ENCODE data around the gene CAMK2N1.

DNA sequence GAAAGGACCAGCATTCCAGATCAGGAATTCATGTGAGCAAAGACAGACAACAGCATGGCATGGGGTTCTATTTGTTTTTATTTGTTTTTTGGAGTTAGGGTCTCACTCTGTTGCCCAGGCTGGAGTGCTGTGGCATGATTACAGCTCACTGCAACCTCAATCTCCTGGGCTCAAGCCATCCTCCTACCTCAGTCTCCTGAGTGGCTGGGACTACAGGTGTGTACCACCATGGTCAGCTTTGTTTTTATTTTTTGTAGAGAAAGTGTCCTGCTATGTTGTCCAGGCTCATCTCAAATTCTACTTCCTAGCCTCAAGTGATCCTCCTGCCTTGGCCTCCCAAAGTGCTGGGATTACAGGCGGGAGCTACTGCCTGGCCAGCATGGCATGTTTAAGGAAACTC is 9.7 kb upstream of the CAMK2N1 start:
- no peak for TF ChIP-seq CTCF (IDR thresholded peaks at IDR 0.05)
- no peak for TF ChIP-seq HDAC2 (IDR thresholded peaks at IDR 0.05)
- TF ChIP-seq EP300 (IDR thresholded peaks at IDR 0.05): no peak
- TF ChIP-seq, protein P1, sequence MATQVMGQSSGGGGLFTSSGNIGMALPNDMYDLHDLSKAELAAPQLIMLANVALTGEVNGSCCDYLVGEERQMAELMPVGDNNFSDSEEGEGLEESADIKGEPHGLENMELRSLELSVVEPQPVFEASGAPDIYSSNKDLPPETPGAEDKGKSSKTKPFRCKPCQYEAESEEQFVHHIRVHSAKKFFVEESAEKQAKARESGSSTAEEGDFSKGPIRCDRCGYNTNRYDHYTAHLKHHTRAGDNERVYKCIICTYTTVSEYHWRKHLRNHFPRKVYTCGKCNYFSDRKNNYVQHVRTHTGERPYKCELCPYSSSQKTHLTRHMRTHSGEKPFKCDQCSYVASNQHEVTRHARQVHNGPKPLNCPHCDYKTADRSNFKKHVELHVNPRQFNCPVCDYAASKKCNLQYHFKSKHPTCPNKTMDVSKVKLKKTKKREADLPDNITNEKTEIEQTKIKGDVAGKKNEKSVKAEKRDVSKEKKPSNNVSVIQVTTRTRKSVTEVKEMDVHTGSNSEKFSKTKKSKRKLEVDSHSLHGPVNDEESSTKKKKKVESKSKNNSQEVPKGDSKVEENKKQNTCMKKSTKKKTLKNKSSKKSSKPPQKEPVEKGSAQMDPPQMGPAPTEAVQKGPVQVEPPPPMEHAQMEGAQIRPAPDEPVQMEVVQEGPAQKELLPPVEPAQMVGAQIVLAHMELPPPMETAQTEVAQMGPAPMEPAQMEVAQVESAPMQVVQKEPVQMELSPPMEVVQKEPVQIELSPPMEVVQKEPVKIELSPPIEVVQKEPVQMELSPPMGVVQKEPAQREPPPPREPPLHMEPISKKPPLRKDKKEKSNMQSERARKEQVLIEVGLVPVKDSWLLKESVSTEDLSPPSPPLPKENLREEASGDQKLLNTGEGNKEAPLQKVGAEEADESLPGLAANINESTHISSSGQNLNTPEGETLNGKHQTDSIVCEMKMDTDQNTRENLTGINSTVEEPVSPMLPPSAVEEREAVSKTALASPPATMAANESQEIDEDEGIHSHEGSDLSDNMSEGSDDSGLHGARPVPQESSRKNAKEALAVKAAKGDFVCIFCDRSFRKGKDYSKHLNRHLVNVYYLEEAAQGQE (IDR thresholded peaks at IDR 0.05): no peak
- TF ChIP-seq MAFK (IDR thresholded peaks at IDR 0.05; ENCODE audit: partially characterized antibody): no peak
- TF ChIP-seq ZNF302 (CRISPR knock-in tag; IDR thresholded peaks at IDR 0.05): no peak
- TF ChIP-seq POLR2A (IDR thresholded peaks at IDR 0.05; ENCODE audit: low read length): no peak
- TF ChIP-seq GATA3 (IDR thresholded peaks at IDR 0.05; ENCODE audit: borderline replicate concordance): no peak
- TF ChIP-seq RARB (CRISPR knock-in tag; IDR thresholded peaks at IDR 0.05): no peak

Measured in A549 (cell line).